ENCODE results near the gene TNKS2. TPM values are rescaled to one million over a fixed set of nuclear protein-coding genes. Genes with fewer than 3 reads are reported as not detected.
A peak's percentile ranks its signal among the peaks of the same experiment; 100 is the strongest.
"Not testable (repeated sequence)": the region's sequence is repeated elsewhere in the genome, so short reads cannot be mapped to it uniquely, and the experiment has no call there.

The TNKS2 gene
- polyA plus RNA-seq (ENCODE audit: insufficient read length in 12 of 12): 10 to 100 TPM in 11 of 12 donors, not detected in 1; 28.3 to 48.8 (median 42.9) TPM
- long read RNA-seq, donor 1, partial matches to known transcripts: 944 of 944 reads
- long read RNA-seq, donor 1, other reads (novel, unspliced or antisense): 0 of 944 reads
- long read RNA-seq, donor 2, full-length matches to known transcripts: 2 of 2 reads
- long read RNA-seq, donor 2, partial matches to known transcripts: 0 of 2 reads
- long read RNA-seq, donor 2, other reads (novel, unspliced or antisense): 0 of 2 reads
- long read RNA-seq, donor 3, full-length matches to known transcripts: 3 of 3 reads
- long read RNA-seq, donor 3, partial matches to known transcripts: 0 of 3 reads
- long read RNA-seq, donor 3, other reads (novel, unspliced or antisense): 0 of 3 reads
- long read RNA-seq, donor 4, full-length matches to known transcripts: 2 of 2 reads
- long read RNA-seq, donor 4, partial matches to known transcripts: 0 of 2 reads
- long read RNA-seq, donor 4, other reads (novel, unspliced or antisense): 0 of 2 reads
- long read RNA-seq, donor 5: 0 reads
- long read RNA-seq, donor 6, full-length matches to known transcripts: 8 of 159 reads
- long read RNA-seq, donor 6, partial matches to known transcripts: 151 of 159 reads
- long read RNA-seq, donor 6, other reads (novel, unspliced or antisense): 0 of 159 reads
- long read RNA-seq, donor 7, full-length matches to known transcripts: 1 of 1 reads
- long read RNA-seq, donor 7, partial matches to known transcripts: 0 of 1 reads
- long read RNA-seq, donor 7, other reads (novel, unspliced or antisense): 0 of 1 reads
- long read RNA-seq, donor 8, full-length matches to known transcripts: 1 of 7 reads
- long read RNA-seq, donor 8, partial matches to known transcripts: 6 of 7 reads
- long read RNA-seq, donor 8, other reads (novel, unspliced or antisense): 0 of 7 reads
- long read RNA-seq, donor 9, full-length matches to known transcripts: 2 of 9 reads
- long read RNA-seq, donor 9, partial matches to known transcripts: 7 of 9 reads
- long read RNA-seq, donor 9, other reads (novel, unspliced or antisense): 0 of 9 reads
- long read RNA-seq, donor 10, full-length matches to known transcripts: 1 of 10 reads
- long read RNA-seq, donor 10, partial matches to known transcripts: 9 of 10 reads
- long read RNA-seq, donor 10, other reads (novel, unspliced or antisense): 0 of 10 reads
- long read RNA-seq, donor 11, full-length matches to known transcripts: 1 of 1 reads
- long read RNA-seq, donor 11, partial matches to known transcripts: 0 of 1 reads
- long read RNA-seq, donor 11, other reads (novel, unspliced or antisense): 0 of 1 reads

DNA sequence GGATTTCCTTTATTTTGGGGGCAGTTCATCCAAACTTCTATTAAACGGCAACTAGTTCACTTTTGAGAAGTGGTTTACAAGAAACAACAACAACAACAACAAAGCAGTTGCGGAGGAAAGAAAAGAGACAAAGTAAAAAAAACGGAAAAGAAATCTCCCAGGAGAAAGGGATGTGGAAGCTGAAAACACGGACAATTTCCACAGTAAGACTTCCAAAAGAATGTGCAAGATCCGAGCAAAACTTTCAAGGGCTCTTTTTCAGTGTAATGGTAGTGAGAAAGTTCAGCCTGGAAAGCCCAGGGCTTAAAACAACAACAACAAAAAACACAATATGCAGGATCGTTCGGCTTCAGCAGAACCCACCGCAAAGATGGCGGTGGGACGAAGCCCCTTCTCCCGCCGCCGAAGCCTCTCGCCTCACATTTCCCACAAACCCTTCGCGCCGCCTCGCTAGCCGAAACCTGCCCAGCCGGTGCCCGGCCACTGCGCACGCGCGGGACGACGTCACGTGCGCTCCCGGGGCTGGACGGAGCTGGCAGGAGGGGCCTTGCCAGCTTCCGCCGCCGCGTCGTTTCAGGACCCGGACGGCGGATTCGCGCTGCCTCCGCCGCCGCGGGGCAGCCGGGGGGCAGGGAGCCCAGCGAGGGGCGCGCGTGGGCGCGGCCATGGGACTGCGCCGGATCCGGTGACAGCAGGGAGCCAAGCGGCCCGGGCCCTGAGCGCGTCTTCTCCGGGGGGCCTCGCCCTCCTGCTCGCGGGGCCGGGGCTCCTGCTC is at the start of gene TNKS2:
Gene TNKS2, plus strand, starts transcription at position 553 of the 775 bp plus-strand sequence. CDS start 265 bp downstream, outside the sequence.
- peak; percentile 96 for DNase-seq

DNA sequence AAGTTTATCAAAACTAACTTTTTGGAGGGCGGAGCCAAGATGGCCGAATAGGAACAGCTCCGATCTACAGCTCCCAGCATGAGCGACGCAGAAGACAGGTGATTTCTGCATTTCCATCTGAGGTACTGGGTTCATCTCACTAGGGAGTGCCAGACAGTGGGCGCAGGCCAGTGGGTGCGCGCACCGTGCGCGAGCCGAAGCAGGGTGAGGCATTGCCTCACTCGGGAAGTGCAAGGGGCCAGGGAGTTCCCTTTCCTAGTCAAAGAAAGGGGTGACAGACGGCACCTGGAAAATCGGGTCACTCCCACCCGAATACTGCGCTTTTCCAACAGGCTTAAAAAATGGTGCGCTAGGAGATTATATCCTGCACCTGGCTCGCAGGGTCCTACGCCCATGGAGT is 48.6 kb upstream of the TNKS2 start:
- DNase-seq: not testable (repeated sequence)

DNA sequence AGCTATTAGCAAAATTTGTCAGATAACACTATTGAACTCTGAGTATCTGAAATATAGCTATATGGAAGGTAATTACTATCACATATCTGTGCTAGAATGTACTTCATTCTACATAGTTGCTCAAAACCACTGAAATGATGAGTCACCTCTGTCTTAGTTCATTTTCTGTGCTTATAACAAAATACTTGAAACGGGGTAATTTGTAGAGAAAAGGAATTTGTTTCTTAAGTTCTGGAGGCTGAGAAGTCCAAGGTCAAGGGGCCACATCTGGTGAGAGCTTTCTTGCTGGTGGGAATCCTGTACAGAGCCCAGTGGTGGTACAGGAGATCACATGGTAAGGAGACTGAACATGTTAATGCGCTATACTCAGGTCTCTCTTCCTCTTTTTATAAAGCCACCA is 41.9 kb upstream of the TNKS2 start:
- no peak for DNase-seq

DNA sequence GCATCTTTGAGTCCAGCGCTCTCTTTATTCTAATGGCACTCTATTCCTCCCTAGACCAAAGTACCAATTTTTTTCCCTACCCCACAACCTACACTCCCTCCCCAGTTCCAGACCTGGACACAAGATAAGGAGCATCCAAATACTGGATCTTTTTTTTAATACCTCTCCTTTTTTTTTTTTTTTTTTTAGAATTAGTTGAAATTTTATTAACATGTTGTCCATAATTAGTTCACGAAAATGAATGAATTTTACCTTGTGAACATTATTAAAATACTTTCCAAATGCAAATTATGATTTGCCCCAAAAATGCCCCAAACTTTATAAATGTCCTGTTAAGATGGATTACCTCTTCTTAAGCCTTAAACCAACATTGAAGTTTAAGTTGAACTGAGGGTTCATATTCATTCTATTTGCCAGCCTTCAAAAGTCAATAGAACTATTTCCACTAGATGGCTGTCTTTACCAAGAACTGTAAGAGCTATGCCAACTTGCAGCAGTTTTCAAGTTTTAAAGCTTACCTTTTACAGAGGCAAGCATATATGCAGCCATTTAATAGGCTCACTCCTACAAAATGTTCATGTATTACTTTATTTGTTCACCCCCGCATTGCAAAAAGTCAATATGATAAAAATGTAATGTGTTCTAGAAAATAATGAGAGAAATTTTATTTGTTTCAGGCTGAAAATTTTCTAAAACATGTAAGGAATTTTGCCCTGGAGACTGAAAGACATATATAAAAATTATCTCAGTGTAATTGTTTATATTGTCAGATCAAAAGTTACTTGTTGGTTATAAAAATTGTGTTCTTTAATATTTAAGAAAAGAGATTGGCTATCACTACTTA is 39.7 kb upstream of the TNKS2 start:
- peak; percentile 22 for DNase-seq

DNA sequence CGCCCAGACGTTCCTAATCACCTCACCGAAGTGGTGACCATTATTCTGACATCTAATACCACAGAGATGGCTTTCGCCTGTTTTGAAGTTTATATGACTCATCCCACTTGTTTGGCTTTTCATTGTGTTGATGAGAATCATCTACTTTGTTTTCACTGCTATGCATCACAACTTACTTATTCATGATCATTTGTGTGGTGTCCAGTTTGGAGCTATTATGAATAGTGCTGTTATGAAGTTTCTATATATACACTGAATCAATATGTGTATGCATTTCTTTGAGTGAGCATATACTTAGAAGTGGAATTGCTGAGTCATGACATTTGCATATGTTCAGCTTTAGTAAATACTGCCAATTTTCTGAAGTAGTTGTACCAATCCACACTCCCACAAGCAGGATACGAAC is 38.6 kb upstream of the TNKS2 start:
- DNase-seq: no peak

DNA sequence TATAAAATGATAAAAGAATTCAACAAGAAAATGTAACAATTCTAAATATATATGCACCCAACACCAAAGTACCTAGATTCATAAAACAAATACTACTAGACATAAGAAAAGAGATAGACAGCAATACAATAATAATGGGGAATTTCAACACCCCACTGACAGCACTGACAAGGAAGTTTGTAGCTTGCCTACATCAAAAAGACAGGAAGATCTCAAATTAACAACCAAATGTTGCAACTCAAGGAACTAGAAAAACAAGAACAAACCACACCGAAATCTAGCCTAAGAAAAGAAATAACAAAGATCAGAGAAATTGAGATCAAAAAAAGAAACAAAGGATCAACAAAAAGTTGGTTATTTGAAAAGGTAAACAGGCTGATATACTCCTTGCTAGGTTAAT is 36.5 kb upstream of the TNKS2 start:
- DNase-seq: no peak

DNA sequence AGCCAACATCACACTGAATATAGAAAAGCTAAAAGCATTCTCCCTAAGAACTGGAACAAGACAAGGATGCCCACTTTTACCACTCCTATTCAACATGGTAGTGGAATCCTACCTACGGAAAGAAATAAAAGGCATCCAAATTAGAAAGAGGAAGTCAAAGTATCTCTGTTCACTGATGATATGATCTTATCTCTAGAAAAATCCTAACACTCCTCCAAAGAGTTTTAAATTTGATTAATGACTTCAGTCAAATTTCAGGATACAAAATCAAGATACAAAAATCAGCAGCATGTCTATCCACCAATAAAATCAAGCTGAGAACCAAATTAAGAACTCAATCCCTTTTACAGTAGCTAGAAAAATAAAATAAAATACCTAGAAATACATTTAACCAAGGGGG is 35.3 kb upstream of the TNKS2 start:
- DNase-seq: no peak

DNA sequence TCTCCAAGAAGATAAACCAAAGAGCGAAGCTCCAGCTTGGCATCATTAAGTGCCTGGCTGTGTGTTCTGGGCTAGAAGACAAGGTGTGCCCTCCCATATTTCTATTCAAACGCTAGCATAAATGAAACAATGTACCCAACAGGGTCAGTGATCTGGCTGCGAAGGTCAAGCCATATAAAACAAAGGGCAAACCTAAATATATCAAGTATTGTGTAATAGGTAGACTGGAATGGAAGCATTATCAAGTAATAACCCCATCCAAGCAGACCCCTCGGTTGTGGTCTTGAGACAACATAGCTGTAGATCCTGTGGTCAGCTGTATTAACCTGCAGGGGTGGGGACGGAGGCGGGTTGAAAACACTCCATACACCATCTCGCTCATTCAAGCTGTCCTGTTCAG is 31.6 kb upstream of the TNKS2 start:
- DNase-seq: no peak

DNA sequence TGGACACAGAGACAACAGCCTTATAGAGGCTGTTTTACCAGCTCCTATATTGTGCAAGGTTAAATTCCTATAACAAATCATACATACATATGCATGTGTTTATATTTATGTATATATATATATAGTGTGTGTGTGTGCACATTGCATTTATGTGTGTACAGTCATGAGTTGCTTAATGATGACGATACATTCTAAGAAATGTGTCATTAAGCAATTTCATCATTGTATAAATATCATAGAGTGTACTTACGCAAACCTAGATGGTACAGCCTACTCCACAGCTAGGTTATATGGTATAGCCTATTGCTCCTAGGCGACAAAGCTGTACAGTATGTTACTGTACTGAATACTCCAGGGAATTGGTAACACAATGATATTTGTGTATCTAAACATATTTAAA is 30.1 kb upstream of the TNKS2 start:
- DNase-seq: no peak

DNA sequence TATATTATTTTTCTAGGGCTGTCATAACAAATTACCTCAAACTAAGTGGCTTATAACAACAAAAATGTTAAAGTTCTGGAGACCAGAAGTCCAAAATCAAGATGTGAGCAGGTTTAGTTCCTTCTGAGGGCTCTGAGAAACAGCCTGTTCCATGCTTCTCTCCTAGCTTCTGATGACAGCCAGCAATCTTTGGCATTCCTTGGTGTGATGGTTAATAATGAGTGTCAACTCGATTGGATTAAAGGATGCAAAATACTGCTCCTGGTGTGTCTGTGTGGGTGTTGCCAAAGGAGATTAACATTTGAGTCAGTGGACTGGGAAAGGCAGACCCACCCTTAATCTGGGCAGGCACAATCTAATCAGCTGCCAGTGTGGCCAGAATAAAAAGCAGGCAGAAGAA is 26.3 kb upstream of the TNKS2 start:
- no peak for DNase-seq

DNA sequence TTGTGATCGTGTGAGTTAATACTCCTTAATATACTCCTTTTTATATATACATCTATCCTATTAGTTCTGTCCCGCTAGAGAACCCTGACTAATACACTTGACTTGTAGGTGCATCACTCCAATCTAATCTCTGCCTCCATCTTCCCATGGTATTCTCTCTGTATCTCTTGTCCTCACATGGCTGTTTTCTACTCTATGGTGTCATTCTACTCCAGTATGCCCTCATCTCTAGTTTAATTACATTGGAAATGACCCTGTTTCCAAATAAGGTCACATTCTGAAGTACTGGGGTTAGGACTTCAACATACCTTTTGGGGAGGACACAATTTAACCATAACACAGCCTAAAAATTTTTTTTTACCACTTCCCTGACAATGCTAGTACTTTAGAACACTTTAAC is 25.8 kb upstream of the TNKS2 start:
- no peak for DNase-seq

DNA sequence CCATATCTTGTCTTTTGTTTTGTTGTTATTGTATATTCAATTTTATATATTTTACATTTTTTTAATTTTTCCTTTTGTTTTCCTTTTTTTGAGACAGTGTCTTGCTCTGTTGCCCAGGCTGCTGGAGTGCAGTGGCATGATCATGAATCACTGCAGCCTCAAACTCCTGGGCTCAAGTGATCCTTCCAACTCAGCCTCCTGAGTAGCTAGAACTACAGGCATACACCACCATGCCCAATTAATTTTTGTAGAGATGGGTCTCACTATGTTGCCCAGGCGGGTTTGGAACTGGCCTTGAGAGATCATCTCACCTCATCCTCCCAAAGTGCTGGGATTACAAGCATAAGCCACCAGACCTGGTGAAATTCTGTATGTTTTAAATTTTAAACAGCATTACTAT is 25.4 kb upstream of the TNKS2 start:
- no peak for DNase-seq

DNA sequence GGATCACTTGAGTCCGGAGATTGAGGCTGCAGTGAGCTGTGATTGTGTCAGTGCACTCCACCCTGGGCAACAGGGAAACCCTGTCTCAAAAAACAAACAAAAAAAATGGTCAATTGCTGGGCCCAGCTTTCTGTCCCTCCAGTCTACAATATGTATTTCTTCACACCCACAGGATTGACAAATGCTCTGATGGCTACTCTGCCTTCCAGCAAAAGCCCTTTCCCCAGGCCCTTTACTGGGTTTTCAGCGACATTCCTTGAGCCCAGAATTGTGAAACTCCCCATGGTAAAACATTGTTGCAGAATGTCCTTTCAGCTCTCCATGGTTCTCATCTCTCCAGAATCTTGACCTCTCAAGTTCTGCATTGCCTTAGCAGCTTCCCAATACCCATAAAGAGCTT is 23.7 kb upstream of the TNKS2 start:
- DNase-seq: no peak

DNA sequence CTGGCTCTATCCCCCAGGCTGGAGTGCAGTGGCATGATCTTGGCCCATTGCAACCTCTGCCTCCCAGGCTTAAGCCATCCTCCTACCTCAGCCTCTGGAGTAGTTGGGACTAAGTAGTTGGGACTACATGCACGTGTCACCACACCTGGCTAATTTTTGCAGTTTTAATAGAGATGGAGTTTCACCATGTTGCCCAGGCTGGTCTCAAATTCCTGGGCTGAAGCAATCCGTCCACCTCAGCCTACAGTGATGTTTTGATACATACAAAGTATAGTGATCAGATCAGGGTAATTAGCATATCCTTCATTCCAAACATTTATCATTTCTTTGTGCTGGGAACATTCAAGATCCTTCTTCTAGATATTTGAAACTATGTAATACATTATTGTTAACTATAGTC is 22.5 kb upstream of the TNKS2 start:
- no peak for DNase-seq

DNA sequence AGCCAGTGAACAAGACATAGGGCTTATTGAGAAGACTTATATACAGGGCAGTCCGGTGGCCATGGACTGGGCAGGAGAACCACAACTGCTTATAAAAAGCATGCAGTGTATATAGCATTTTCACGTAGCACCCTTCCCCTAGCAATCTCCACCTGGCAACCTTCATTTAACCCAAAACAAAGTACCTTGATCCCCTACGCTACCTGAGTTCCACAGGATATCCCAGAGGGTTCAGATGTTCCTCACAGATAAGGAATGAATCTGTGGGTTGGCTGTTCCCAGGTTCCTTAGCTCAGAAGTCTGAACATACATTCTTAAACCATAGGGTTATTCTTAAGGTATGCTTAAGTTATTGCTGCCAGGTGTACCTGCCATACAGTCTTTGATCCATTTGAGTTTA is 22.0 kb upstream of the TNKS2 start:
- DNase-seq: no peak

DNA sequence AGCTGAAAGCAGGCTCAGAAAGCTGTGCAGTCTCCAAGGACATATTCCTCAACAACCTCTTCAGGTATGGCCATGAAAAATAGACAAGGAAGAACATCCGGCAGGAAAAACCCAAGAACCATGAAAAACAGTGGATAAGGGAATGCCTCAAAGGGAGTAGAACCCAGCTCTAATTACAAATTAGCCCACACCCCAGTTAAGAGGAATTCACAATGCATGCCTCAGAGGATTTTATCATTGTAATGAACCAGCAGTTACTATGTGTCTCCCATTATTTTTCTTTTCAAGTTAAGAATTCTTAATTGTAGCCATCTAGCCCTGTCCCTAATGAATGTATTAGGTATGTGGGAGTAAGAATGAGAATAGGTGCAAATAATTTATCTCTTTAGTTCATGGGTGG is 19.7 kb upstream of the TNKS2 start:
- DNase-seq: no peak

DNA sequence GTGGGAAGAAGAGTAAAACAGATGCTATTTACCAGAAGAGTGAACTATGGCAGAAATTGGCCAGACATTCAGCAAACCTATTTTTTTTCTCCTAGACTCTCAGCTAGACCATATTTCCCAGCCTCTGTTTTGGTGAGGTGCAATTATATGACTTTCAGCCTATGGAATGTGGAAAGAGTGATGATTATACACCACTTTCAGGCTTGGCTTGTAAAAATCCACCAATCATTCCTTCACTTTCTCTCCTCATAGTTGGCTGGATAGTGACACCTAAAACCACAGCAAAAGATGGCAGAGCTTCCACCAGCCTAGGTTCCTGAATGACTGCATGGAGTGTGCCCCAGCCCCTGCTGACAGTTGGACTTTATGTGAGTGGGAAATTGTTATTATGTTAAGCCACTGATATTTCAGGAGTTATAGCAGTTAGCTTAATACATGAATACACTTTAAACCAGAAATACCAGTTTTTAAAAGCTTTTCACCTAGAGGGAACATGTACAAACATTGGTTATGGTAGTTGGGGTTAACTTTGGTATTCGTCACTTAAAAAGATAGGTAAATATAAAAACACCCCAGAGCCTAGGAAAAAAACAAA is 19.1 kb upstream of the TNKS2 start:
- no peak for DNase-seq

DNA sequence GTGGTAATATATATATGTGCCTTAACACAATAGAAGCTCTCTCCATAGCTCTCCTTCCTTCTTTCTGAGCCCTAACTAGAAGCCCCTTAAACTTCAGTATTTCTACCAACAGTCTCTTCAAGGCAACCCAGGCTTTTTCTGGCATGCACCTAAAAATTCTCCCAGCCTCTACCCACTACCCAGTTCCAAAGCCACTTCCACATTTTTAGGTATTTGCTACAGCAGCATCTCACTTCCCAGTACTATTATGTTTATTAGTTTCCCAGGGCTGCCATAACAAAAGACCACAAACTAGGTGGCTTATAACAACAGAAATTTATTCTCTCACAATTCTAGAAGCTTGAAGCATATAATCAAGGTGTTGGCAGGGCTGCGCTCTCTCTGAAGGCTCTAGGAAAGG is 15.7 kb upstream of the TNKS2 start:
- DNase-seq: no peak

DNA sequence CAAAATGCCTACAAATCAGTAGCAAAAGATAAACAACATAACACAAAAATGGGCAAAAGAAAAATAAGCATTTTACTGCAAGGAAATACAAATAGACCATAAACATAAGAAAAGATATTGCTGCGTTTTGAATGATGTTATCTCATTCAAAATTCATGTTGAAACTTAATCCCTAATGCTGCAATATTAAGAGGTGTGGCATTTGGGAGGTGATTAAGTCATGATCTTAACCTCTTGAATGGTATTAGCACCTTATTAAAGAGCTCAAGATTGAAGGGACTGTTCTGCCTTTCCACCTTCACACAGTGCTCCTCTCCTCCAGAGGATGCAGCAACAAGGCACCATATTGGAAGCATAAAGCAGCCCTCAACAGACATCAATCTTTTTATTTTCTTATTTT is 12.4 kb upstream of the TNKS2 start:
- DNase-seq: no peak

DNA sequence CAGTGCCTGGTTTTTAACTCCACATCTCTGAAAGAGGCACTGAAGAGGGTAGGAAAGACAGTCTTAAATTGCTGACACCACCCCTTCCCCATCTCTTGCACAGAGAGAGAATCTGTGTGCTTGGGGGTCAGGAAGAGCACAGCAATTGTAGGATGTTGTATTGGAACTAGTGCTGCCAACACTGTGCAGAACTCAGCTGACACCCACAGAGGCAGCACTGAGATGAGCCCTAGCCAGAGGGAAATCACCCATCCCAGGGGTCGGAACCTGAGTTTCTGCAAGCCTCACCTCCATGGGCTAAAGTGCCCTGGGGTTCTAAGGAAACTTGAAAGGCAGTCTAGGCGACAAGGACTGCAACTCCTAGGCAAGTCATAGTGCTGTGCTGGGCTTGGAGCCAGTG is 11.0 kb upstream of the TNKS2 start:
- no peak for DNase-seq

Measured in muscle of arm (tissue), 14 donors.